ENCODE data around the gene TRIP13.

Gene TRIP13

GRCh38 chr5:943201-943917 is 50.7 kb downstream of the TRIP13 start:
- DNase-seq: no peak

- DNase-seq: no peak
Observed at GRCh38 chr5:943918-944620, 51.4 kb downstream of the TRIP13 start.

- DNase-seq: no peak
Observed at GRCh38 chr5:944621-944927, 51.9 kb downstream of the TRIP13 start.

GRCh38 chr5:944992-945685 is 52.5 kb downstream of the TRIP13 start:
- no peak for DNase-seq

GRCh38 chr5:945691-946551 is 53.2 kb downstream of the TRIP13 start:
- DNase-seq: no peak

GRCh38 chr5:946720-947625 is 54.3 kb downstream of the TRIP13 start:
- DNase-seq: no peak

GRCh38 chr5:947626-948471 is 55.2 kb downstream of the TRIP13 start:
- DNase-seq: no peak

- no peak for DNase-seq
Observed at GRCh38 chr5:948472-949274, 56.0 kb downstream of the TRIP13 start.

GRCh38 chr5:949275-949543 is 56.5 kb downstream of the TRIP13 start:
- no peak for DNase-seq

GRCh38 chr5:949815-950560 is 57.3 kb downstream of the TRIP13 start:
- DNase-seq: no peak

GRCh38 chr5:951940-952596 is 59.4 kb downstream of the TRIP13 start:
- DNase-seq: no peak

- DNase-seq: no peak
Observed at GRCh38 chr5:952597-953271, 60.0 kb downstream of the TRIP13 start.

GRCh38 chr5:953535-954449 is 61.1 kb downstream of the TRIP13 start:
- DNase-seq: no peak

- DNase-seq: no peak
Observed at GRCh38 chr5:955886-956761, 63.4 kb downstream of the TRIP13 start.

- peak; percentile 90 for DNase-seq
Observed at GRCh38 chr5:956941-957747, 64.5 kb downstream of the TRIP13 start.

All from EL (cell line).